ENCODE measurements around the gene TSHZ2. TPM values are rescaled to one million over a fixed set of nuclear protein-coding genes. Genes with fewer than 3 reads are reported as not detected.

Gene TSHZ2
- total RNA-seq, 6 experiments from 2014 or later, result not detected

DNA sequence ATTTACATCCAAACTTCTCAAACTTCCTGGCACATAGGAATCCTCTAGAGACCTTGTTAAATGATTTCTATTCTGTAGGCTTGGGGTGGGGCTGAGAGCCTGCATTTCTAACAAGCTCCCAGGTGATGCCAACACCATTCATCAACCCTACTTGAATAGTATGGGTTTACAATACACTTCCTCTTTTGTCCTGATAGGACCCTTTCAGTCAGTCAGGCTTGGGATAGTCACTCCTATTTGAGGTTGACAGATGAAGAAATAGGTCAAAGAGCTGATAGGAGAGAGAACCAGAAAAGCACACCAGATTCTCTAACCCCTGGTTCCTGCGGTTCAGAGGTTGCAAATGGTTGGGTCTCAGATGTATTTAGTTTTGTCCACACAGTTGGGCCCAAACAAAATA, 273.4 kb downstream of the TSHZ2 start:
- no peak for DNase-seq
- Mint-ChIP-seq H3K9me3 (peaks cover 30% of the 10 kb centered on the region), H3K27ac (no peak overlapping the region), H3K36me3 (ENCODE audit: low read depth) (peaks cover 6% of the 10 kb centered on the region; the same call in 1 of the 2 replicates), H3K4me3 (no peak overlapping the region), H3K4me1 (ENCODE audit: low read depth) (no peaks in the 10 kb centered on the region), H3K27me3 (ENCODE audit: insufficient read depth) (no peaks in the 10 kb centered on the region; the same call in none of the 2 replicates)
- TF ChIP-seq, protein P1, sequence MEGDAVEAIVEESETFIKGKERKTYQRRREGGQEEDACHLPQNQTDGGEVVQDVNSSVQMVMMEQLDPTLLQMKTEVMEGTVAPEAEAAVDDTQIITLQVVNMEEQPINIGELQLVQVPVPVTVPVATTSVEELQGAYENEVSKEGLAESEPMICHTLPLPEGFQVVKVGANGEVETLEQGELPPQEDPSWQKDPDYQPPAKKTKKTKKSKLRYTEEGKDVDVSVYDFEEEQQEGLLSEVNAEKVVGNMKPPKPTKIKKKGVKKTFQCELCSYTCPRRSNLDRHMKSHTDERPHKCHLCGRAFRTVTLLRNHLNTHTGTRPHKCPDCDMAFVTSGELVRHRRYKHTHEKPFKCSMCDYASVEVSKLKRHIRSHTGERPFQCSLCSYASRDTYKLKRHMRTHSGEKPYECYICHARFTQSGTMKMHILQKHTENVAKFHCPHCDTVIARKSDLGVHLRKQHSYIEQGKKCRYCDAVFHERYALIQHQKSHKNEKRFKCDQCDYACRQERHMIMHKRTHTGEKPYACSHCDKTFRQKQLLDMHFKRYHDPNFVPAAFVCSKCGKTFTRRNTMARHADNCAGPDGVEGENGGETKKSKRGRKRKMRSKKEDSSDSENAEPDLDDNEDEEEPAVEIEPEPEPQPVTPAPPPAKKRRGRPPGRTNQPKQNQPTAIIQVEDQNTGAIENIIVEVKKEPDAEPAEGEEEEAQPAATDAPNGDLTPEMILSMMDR (IDR thresholded peaks at IDR 0.05), result no peak

DNA sequence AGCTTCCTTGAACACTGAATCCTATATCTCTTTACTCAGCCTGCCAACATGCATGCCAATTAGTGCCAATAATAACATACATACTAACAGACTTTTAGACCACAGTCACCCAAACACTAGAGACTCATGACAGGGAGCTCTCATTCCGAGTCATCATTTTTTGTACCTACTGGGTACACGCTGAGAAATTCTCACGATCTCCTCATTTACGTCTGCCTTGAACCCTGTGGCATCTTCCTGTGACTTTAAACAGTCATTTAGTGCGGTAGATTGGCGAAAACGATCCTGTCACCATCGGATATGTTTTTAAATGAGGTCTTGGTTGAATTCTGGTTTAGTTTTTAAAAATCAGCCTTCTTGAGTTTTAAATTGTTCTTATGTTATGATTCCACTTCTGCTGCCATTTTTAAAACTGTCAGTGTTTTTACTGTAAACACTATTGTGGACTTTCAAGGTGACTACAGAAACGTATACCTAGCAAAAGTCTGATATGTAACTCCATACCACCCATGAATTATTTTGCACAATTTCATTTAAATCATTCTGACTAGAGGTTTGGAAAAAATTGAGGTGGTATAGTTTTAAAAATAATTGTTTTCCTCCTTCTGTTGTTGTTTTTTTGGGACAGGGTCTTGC, 275.4 kb downstream of the TSHZ2 start:
- TF ChIP-seq, protein P1 (IDR thresholded peaks at IDR 0.05), result no peak
- H3K4me1 Mint-ChIP-seq (ENCODE audit: low read depth), result no peaks in the 10 kb centered on the region

GRCh38 chr20:53250456-53250855, 278.3 kb downstream of the TSHZ2 start:
- Mint-ChIP-seq H3K36me3 (ENCODE audit: low read depth) (peaks cover 15% of the 10 kb centered on the region; the same call in 1 of the 2 replicates), H3K27me3 (ENCODE audit: insufficient read depth) (no peaks in the 10 kb centered on the region; the same call in none of the 2 replicates), H3K27ac (no peak overlapping the region), H3K4me1 (ENCODE audit: low read depth) (no peaks in the 10 kb centered on the region), H3K4me3 (no peak overlapping the region), H3K9me3 (peaks cover 48% of the 10 kb centered on the region)
- TF ChIP-seq, protein P1 (IDR thresholded peaks at IDR 0.05), result no peak
- DNase-seq, result no peak

More for the DNA sequence above, 275.4 kb downstream of the TSHZ2 start:
- peaks cover 6% of the 10 kb centered on the region; the same call in 1 of the 2 replicates for H3K36me3 Mint-ChIP-seq (ENCODE audit: low read depth)
- H3K4me3 Mint-ChIP-seq, result no peak overlapping the region
- no peak overlapping the region for H3K27ac Mint-ChIP-seq
- no peaks in the 10 kb centered on the region; the same call in none of the 2 replicates for H3K27me3 Mint-ChIP-seq (ENCODE audit: insufficient read depth)
- DNase-seq, result no peak
- H3K9me3 Mint-ChIP-seq, result peaks cover 30% of the 10 kb centered on the region

DNA sequence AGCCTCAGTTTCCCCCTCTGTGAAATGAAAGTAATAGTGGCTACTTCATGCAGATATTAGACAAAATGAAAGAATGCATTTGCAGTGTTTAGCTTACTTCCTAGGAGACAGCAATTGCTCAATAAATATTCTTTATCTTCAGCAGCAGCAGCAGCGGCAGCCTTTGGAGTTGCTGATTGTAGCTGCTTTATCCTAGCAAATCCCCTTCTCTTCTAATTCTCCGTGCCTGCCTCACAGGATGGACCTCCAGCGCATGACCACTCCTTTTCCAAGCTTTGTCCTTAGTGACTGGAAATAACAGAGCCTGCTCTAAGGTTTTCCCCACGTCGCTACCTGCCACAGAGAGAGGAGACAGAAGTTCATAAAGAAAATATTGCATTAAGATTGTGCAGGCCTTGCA, 279.8 kb downstream of the TSHZ2 start:
- H3K4me3 Mint-ChIP-seq, result no peak overlapping the region
- H3K36me3 Mint-ChIP-seq (ENCODE audit: low read depth), result peaks cover 9% of the 10 kb centered on the region; the same call in 1 of the 2 replicates
- no peak overlapping the region for H3K27ac Mint-ChIP-seq
- H3K27me3 Mint-ChIP-seq (ENCODE audit: insufficient read depth), result no peaks in the 10 kb centered on the region; the same call in 1 of the 2 replicates
- DNase-seq, result no peak
- TF ChIP-seq, protein P1 (IDR thresholded peaks at IDR 0.05), result no peak
- H3K9me3 Mint-ChIP-seq, result peaks cover 50% of the 10 kb centered on the region
- H3K4me1 Mint-ChIP-seq (ENCODE audit: low read depth), result no peaks in the 10 kb centered on the region

DNA sequence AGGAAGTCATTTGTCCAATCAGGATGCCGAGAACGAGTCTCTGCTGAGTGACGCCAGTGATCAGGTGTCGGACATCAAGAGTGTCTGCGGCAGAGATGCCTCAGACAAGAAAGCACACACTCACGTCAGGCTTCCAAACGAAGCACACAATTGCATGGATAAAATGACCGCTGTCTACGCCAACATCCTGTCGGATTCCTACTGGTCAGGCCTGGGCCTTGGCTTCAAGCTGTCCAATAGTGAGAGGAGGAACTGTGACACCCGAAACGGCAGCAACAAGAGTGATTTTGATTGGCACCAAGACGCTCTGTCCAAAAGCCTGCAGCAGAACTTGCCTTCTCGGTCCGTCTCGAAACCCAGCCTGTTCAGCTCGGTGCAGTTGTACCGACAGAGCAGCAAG, 281.5 kb downstream of the TSHZ2 start:
- DNase-seq, result no peak
- Mint-ChIP-seq H3K4me3 (no peak overlapping the region), H3K4me1 (ENCODE audit: low read depth) (no peaks in the 10 kb centered on the region), H3K27ac (no peak overlapping the region), H3K27me3 (ENCODE audit: insufficient read depth) (no peaks in the 10 kb centered on the region; the same call in 1 of the 2 replicates), H3K36me3 (ENCODE audit: low read depth) (peaks cover 9% of the 10 kb centered on the region; the same call in 1 of the 2 replicates), H3K9me3 (peaks cover 49% of the 10 kb centered on the region)
- TF ChIP-seq, protein P1 (IDR thresholded peaks at IDR 0.05), result no peak
